HUES6 (cell line): ENCODE measurements around the gene TUFT1.
A peak's percentile ranks its signal among the peaks of the same experiment; 100 is the strongest.

ENCODE experiments used
- H3K27ac ChIP-seq: 2 replicates; pipeline ENCODE4 v1.7.0; 2013; ENCODE audit warnings: low read depth, mild to moderate bottlenecking, low read length, inconsistent platforms
- H3K27me3 ChIP-seq: 2 replicates; pipeline ENCODE4 v1.6.1; 2013; ENCODE audit warnings: low read length; ENCODE audit not compliant: control insufficient read depth, insufficient read depth
- H3K36me3 ChIP-seq: 2 replicates; pipeline ENCODE4 v1.6.1; 2013; ENCODE audit warnings: low read length; ENCODE audit not compliant: control insufficient read depth, insufficient read depth
- H3K4me1 ChIP-seq: 2 replicates; pipeline ENCODE4 v1.6.1; 2013; ENCODE audit warnings: low read length; ENCODE audit not compliant: control insufficient read depth, insufficient read depth
- H3K4me3 ChIP-seq: 2 replicates; pipeline ENCODE4 v1.5.1; 2013; ENCODE audit warnings: low read depth, low read length
- H3K9ac ChIP-seq: one replicate; pipeline ENCODE4 v1.6.1; 2013; ENCODE audit warnings: mild to moderate bottlenecking, low read length
- H3K9me3 ChIP-seq: 2 replicates; pipeline ENCODE4 v1.6.1; 2013; ENCODE audit warnings: low read depth, low read length; ENCODE audit not compliant: control insufficient read depth, insufficient read depth

The TUFT1 gene, protein sequence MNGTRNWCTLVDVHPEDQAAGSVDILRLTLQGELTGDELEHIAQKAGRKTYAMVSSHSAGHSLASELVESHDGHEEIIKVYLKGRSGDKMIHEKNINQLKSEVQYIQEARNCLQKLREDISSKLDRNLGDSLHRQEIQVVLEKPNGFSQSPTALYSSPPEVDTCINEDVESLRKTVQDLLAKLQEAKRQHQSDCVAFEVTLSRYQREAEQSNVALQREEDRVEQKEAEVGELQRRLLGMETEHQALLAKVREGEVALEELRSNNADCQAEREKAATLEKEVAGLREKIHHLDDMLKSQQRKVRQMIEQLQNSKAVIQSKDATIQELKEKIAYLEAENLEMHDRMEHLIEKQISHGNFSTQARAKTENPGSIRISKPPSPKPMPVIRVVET

GRCh38 chr1:151540021-151540981 is at the start of gene TUFT1:
Gene TUFT1, plus strand, starts transcription at chr1:151540309. Its CDS starts 58 bp downstream, at chr1:151540367.
- Histone ChIP-seq H3K4me1 (peaks cover 23% of the 10 kb centered on the region), H3K9ac (peak within 1 kb of the TSS; percentile 74)

GRCh38 chr1:151491641-151492040 is 48.5 kb upstream of the TUFT1 start:
- Histone ChIP-seq H3K9ac (no peak overlapping the region), H3K27me3 (no peaks in the 10 kb centered on the region), H3K4me1 (no peaks in the 10 kb centered on the region), H3K9me3 (no peaks in the 10 kb centered on the region), H3K27ac (no peak overlapping the region), H3K36me3 (no peaks in the 10 kb centered on the region), H3K4me3 (no peak overlapping the region)

More at GRCh38 chr1:151540021-151540981, at the start of gene TUFT1:
- no peaks in the 10 kb centered on the region for H3K27me3 ChIP-seq
- H3K9me3 ChIP-seq: no peaks in the 10 kb centered on the region
- H3K27ac ChIP-seq: peak within 1 kb of the TSS; percentile 63
- peak within 1 kb of the TSS; percentile 88 for H3K4me3 ChIP-seq
- peaks cover 25% of the 10 kb centered on the region for H3K36me3 ChIP-seq

DNA sequence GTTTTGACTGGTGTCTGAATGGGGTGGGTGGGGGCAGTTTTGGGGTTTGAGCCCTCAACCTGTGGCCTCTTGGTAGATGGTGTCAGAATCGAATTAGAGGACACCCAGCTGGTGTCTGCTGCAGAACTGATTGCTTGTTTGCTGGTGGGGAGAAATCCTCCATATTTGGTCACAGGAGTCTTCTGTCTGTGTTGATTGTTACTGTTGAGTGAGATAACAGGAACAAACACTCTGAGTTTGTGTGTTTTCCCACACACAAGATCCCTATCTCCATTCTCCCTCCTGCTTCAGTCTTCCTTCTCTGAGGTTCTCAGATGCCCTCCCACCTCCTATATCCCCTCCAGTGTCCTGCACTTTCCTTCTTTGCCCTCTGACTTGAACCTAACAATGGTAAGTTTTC is 48.0 kb upstream of the TUFT1 start:
- H3K4me1 ChIP-seq: no peaks in the 10 kb centered on the region
- H3K27me3 ChIP-seq: no peaks in the 10 kb centered on the region
- H3K4me3 ChIP-seq: no peak overlapping the region
- H3K27ac ChIP-seq: no peak overlapping the region
- no peaks in the 10 kb centered on the region for H3K9me3 ChIP-seq
- H3K9ac ChIP-seq: no peak overlapping the region
- no peaks in the 10 kb centered on the region for H3K36me3 ChIP-seq

GRCh38 chr1:151493042-151493441 is 47.1 kb upstream of the TUFT1 start:
- H3K27ac ChIP-seq: no peak overlapping the region
- H3K9ac ChIP-seq: no peak overlapping the region
- no peaks in the 10 kb centered on the region for H3K4me1 ChIP-seq
- no peak overlapping the region for H3K4me3 ChIP-seq
- no peaks in the 10 kb centered on the region for H3K9me3 ChIP-seq
- H3K27me3 ChIP-seq: no peaks in the 10 kb centered on the region
- no peaks in the 10 kb centered on the region for H3K36me3 ChIP-seq

DNA sequence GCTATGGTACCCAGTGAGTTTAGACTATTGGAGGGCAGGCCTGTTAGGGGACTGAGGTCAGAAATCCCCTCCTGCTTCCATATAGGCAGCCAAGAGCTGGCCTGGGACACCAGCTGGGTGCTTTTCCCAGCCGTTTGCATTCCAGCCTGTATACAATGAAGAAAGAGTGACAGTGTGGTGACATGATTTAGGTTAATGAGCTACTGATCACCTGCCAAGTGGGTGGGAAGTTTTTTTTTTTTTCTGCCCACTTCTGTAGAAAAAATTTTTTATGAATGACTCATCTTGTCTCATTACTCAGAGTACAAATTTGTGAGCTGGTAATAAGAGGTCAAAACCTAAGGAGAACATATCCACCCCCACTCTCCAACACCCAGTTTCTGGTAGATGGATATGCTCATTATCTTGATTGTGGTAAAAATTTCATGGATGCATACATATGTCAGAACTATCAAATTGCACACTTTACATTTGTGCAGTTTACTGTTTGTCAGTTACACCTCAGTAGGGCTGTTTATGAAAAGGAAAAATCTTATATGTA is 45.3 kb upstream of the TUFT1 start:
- Histone ChIP-seq H3K27me3 (no peaks in the 10 kb centered on the region), H3K36me3 (no peaks in the 10 kb centered on the region), H3K27ac (no peak overlapping the region), H3K9me3 (no peaks in the 10 kb centered on the region), H3K9ac (no peak overlapping the region), H3K4me3 (no peak overlapping the region), H3K4me1 (no peaks in the 10 kb centered on the region)

- Histone ChIP-seq H3K4me1 (no peaks in the 10 kb centered on the region), H3K4me3 (no peak overlapping the region), H3K9ac (no peak overlapping the region), H3K9me3 (no peaks in the 10 kb centered on the region), H3K27ac (no peak overlapping the region), H3K36me3 (no peaks in the 10 kb centered on the region), H3K27me3 (no peaks in the 10 kb centered on the region)
Observed at GRCh38 chr1:151495316-151495715, 44.8 kb upstream of the TUFT1 start.

DNA sequence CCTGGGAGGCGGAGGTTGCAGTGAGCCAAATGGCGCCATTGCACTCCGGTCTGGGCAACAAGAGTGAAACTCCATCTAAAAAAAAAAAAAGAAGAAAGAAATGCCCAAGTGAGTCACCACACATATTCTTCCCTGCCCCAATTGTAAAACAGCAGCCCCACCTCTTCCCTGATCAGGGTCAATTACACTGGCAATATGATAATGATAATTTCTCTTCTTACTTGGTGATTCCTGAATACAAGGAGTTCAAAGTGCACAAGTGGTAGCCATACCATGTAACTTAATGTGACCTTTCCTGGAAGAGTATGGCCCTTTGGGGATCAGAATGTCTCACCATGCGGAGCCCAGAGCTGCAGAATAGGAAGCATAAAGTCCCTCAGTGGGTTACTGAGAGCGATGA is 40.7 kb upstream of the TUFT1 start:
- Histone ChIP-seq H3K27me3 (no peaks in the 10 kb centered on the region), H3K4me3 (no peak overlapping the region), H3K9ac (no peak overlapping the region), H3K27ac (no peak overlapping the region), H3K36me3 (no peaks in the 10 kb centered on the region), H3K4me1 (no peaks in the 10 kb centered on the region; the same call in 1 of the 2 replicates), H3K9me3 (no peaks in the 10 kb centered on the region)

DNA sequence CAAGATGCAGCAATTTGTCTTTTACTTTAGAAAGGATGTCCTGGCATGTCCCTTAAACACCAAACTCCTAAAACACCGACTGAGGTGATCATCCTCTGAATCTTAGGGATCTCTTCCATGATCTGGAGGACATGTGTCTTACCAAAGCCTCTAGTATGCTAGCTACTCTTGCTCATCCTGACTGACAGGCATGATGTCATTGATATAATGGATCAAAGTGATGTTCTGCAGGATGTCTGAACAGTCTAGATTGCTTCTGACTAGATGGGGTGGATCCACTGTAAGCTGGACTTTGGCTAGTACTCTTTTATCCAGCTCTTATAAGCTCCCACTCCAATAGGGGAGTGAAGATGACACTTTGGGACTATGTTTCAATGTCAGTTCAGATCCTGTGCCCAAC is 40.2 kb upstream of the TUFT1 start:
- H3K4me1 ChIP-seq: no peaks in the 10 kb centered on the region; the same call in 1 of the 2 replicates
- no peak overlapping the region for H3K4me3 ChIP-seq
- no peak overlapping the region for H3K9ac ChIP-seq
- no peak overlapping the region for H3K27ac ChIP-seq
- no peaks in the 10 kb centered on the region for H3K27me3 ChIP-seq
- no peaks in the 10 kb centered on the region for H3K36me3 ChIP-seq
- H3K9me3 ChIP-seq: no peaks in the 10 kb centered on the region

DNA sequence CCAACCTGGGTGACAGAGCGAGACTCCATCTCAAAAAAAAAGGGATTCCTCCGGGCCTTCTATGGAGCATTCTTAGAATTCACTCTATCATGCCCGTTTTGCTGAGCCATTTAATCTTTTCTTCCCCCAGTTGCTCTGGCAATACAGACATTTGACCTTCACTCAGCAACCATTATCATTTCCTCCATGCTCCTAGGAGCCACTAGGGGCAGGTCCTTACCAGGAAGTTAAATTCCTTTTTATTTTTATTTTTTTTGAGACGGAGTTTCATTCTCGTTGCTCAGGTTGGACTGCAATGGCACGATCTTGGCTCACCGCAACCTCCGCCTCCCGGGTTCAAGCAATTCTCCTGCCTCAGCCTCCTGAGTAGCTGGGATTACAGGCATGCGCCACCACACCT is 38.6 kb upstream of the TUFT1 start:
- H3K9ac ChIP-seq: no peak overlapping the region
- no peaks in the 10 kb centered on the region for H3K9me3 ChIP-seq
- no peaks in the 10 kb centered on the region for H3K27me3 ChIP-seq
- no peak overlapping the region for H3K4me3 ChIP-seq
- no peaks in the 10 kb centered on the region; the same call in 1 of the 2 replicates for H3K4me1 ChIP-seq
- no peak overlapping the region for H3K27ac ChIP-seq
- H3K36me3 ChIP-seq: no peaks in the 10 kb centered on the region

DNA sequence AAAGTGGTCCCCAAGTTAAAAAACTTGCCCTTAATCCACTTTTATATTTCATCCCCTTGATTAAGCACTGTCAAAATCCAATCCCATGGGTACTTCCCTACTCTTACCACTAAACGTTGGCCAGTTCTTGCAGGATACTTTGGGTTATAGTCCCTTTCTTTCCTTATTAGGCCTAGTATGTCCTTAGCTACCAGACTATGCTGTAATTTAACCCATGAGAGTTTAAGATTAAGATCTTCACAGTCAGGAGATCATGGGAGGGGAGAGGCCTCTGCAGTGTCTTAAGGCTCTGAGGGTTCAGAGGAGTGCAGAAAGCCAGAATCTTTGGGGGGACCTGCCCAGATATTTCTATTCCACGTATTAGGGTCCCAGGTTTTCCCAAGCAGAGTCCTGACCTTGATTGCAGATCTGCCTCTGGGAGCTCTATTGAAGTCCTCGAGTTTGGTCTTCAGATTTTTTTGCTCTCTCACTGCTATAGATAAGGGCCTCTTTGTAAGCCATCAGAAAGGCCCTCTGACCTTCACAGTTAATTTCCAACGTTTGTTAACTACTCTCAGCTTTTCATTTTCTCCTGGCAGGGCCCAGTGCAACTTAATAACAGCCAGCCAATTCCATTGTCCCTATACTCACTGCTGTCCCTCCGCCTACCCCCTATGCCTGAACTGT is 37.9 kb upstream of the TUFT1 start:
- Histone ChIP-seq H3K9me3 (no peaks in the 10 kb centered on the region), H3K27me3 (no peaks in the 10 kb centered on the region), H3K9ac (no peak overlapping the region), H3K4me1 (no peaks in the 10 kb centered on the region; the same call in 1 of the 2 replicates), H3K27ac (no peak overlapping the region), H3K36me3 (no peaks in the 10 kb centered on the region), H3K4me3 (no peak overlapping the region)
